Breast epithelium (tissue), 3 donors: ENCODE results near the gene WDR11.

ENCODE experiments used
- CTCF ChIP-seq, 3 donors: fragments of 450-650 bp; IDR thresholded peaks; one replicate each; pipeline ENCODE4 v1.5.1; 2016 to 2017; ENCODE audit warnings: antibody characterized with exemption in 3 of 3, mild to moderate bottlenecking in 3 of 3, moderate library complexity in 3 of 3
- POLR2A ChIP-seq: fragments of 450-650 bp; IDR thresholded peaks from one replicate; pipeline ENCODE4 v1.6.1; 2016; ENCODE audit warnings: antibody characterized with exemption, mild to moderate bottlenecking, moderate library complexity

DNA sequence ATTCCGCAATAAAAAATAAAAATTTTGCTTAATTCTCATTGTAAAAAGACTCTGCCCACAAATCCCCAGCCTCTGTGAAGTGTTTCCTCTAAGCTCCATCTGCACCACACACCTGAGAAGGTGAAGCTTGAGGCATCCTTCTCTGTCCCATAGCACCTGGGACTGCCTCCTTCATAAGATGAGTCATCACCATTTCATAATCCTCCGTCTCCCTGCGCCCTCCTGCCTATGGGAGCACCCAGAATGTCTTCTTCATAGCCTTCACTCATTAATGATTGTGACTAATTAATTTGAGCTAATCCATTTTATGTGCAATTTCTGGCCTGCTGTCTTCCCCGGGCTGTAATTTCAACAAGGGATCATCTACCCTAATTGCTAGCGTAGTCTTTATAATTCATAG lies 90.3 kb downstream of the WDR11 start:
- TF ChIP-seq CTCF (IDR thresholded peaks at IDR 0.05) (no peak), POLR2A (no peak)
